K562 (cell line): ENCODE data around the gene ARL10. TPM values are rescaled to one million over a fixed set of nuclear protein-coding genes. Genes with fewer than 3 reads are reported as not detected.
A peak's percentile ranks its signal among the peaks of the same experiment; 100 is the strongest.

Experiments
- ATAC-seq: fragments of 200-7000 bp; cut with Tn5 transposase; 3 replicates; pipeline ENCODE4 v1.9.1; 2020; ENCODE audit warnings: moderate library complexity
- BruUV-seq: library from RNA; stranded (reverse); fragments of 400-500 nt; replicated peaks from 2 replicates; lab custom pipeline; 2021; lab: Mats Ljungman, UMichigan
- CTCF ChIA-PET: fragments of 300-600 bp; formaldehyde crosslinking; extraction: SDS; loops from one replicate; lab custom pipeline; 2021; ENCODE audit warnings: low intra/inter-chr PET ratio; lab: Yijun Ruan, JAX
- POLR2A ChIA-PET: fragments of 300-600, 350-650 bp; sonication (Branson Sonifier 250); formaldehyde crosslinking; extraction: SDS; loops from one replicate; lab custom pipeline; 2021; ENCODE audit warnings: antibody characterized with exemption, inconsistent platforms; lab: Yijun Ruan, JAX
- DNase-seq, 4 experiments: peaks; one replicate each; pipeline versions ENCODE4 v3.0.0 to v3.0.0-alpha.2; 2011 to 2018; ENCODE audit warnings: low spot score in 3 of 4, mixed read lengths in 3 of 4; ENCODE audit errors: extremely low read depth in 1 of 4
- FAIRE-seq: peaks from 2 replicates; lab custom pipeline; 2011; peaks lifted over from hg19 to GRCh38; lab: Jason Lieb, UNC
- H2AFZ ChIP-seq: 2 replicates; pipeline ENCODE4 v1.6.0; 2011; ENCODE audit warnings: low read depth, low read length, control low read depth, inconsistent platforms
- H3K27ac ChIP-seq: fragments of 200-600 bp; 3 replicates; pipeline ENCODE4 v1.8.0; 2011; ENCODE audit warnings: low read depth, mild to moderate bottlenecking, control low read depth, inconsistent platforms, low read length, moderate library complexity, mixed read lengths; ENCODE audit errors: extremely low read depth
- H3K27me3 ChIP-seq, 2 experiments: fragments of 300-600 bp in 1 of 2; 2 replicates in 1 of 2; 3 replicates in 1 of 2; pipeline versions ENCODE4 v1.6.0 to v1.8.0; 2011; ENCODE audit warnings: inconsistent platforms in 2 of 2, low read length in 2 of 2, mild to moderate bottlenecking in 1 of 2, mixed read lengths in 1 of 2, moderate library complexity in 1 of 2; ENCODE audit not compliant: control insufficient read depth in 2 of 2, insufficient read depth in 2 of 2
- H3K36me3 ChIP-seq: fragments of 300-600 bp; 3 replicates; pipeline ENCODE4 v1.8.0; 2011; ENCODE audit warnings: mild to moderate bottlenecking, low read length, inconsistent platforms; ENCODE audit not compliant: control insufficient read depth, insufficient read depth
- H3K4me1 ChIP-seq, 2 experiments: fragments of 200-600 bp in 1 of 2; replicated peaks in 1 of 2; 2 replicates in 1 of 2; 3 replicates in 1 of 2; pipeline versions ENCODE4 v1.5.1 to v1.8.0; 2011; ENCODE audit warnings: inconsistent platforms in 2 of 2, low read length in 2 of 2, mild to moderate bottlenecking in 1 of 2, mixed read lengths in 1 of 2, moderate library complexity in 1 of 2; ENCODE audit not compliant: control insufficient read depth in 2 of 2, insufficient read depth in 2 of 2
- H3K4me2 ChIP-seq: 2 replicates; pipeline ENCODE4 v1.6.1; 2011; ENCODE audit warnings: low read length, control low read depth, inconsistent platforms, mixed read lengths; ENCODE audit not compliant: insufficient read depth
- H3K4me3 ChIP-seq: fragments of 200-600 bp; sonication (generic), shearing (Covaris generic); 2 replicates; pipeline ENCODE4 v1.5.1; 2016; ENCODE audit warnings: control low read depth, inconsistent platforms
- H3K79me2 ChIP-seq: fragments of 200-600 bp; 3 replicates; pipeline ENCODE4 v1.8.0; 2011; ENCODE audit warnings: low read length, inconsistent platforms; ENCODE audit not compliant: control insufficient read depth, insufficient read depth
- H3K9ac ChIP-seq, 2 experiments: 2 replicates each; pipeline versions ENCODE4 v1.6.0 to v1.6.1; 2011; ENCODE audit warnings: low read depth in 2 of 2, low read length in 2 of 2, control low read depth in 1 of 2, inconsistent platforms in 1 of 2, mild to moderate bottlenecking in 1 of 2, mixed read lengths in 1 of 2; ENCODE audit not compliant: insufficient read depth in 1 of 2
- H3K9me1 ChIP-seq: one replicate; pipeline ENCODE4 v1.6.0; 2011; ENCODE audit warnings: inconsistent platforms, mild to moderate bottlenecking, low read length, moderate library complexity; ENCODE audit not compliant: control insufficient read depth, insufficient read depth
- H3K9me3 ChIP-seq: replicated peaks from 2 replicates; pipeline ENCODE4 v1.5.1; 2011; ENCODE audit warnings: low read depth, low read length, inconsistent platforms; ENCODE audit not compliant: control insufficient read depth, insufficient read depth
- H4K20me1 ChIP-seq: replicated peaks from 2 replicates; pipeline ENCODE4 v1.6.1; 2011; ENCODE audit warnings: low read length, inconsistent platforms, mixed read lengths; ENCODE audit not compliant: control insufficient read depth, insufficient read depth
- DPF2 ChIP-seq: fragments of 450-650 bp; IDR thresholded peaks from 2 replicates; pipeline ENCODE4 v1.6.1; 2016
- E2F3 ChIP-seq: fragments of 250-450 bp; sonication (Bioruptor Pico); IDR thresholded peaks from 2 replicates; pipeline ENCODE4 v1.4.0; 2020; ENCODE audit warnings: mild to moderate bottlenecking
- KLF1 ChIP-seq: fragments of 450-650 bp; IDR thresholded peaks from 2 replicates; pipeline ENCODE4 v1.6.1; 2016; ENCODE audit warnings: missing genetic modification characterization, missing compliant biosample characterization
- MYNN ChIP-seq, 2 experiments: sonication (generic); formaldehyde crosslinking in 1 of 2; IDR thresholded peaks; 2 replicates each; pipeline versions ENCODE4 v1.5.0 to v1.6.1; 2016 to 2020; ENCODE audit warnings: antibody characterized with exemption in 1 of 2, missing genetic modification reagents in 1 of 2
- NCOR1 ChIP-seq: fragments of 450-650 bp; IDR thresholded peaks from 2 replicates; pipeline ENCODE4 v1.6.1; 2016; ENCODE audit warnings: mild to moderate bottlenecking, moderate library complexity
- NR2C2 ChIP-seq, 2 experiments: fragments of 200-800 bp in 1 of 2; sonication (Bioruptor generic) in 1 of 2; sonication (generic) in 1 of 2; formaldehyde crosslinking in 1 of 2; IDR thresholded peaks; 2 replicates each; pipeline versions ENCODE4 v1.6.1 to v1.8.0; 2016 to 2022; ENCODE audit warnings: mild to moderate bottlenecking in 1 of 2, missing compliant biosample characterization in 1 of 2, missing genetic modification characterization in 1 of 2, missing genetic modification reagents in 1 of 2
- POLR3G ChIP-seq: IDR thresholded peaks from 2 replicates; pipeline ENCODE4 v1.6.1; 2011; ENCODE audit not compliant: insufficient read length, insufficient replicate concordance; ENCODE audit errors: extremely low read depth
- RBFOX2 ChIP-seq: fragments of 200-400 bp; formaldehyde crosslinking; IDR thresholded peaks from 2 replicates; pipeline ENCODE4 v1.6.1; 2017; ENCODE audit warnings: low read depth, mild to moderate bottlenecking, low read length, moderate library complexity
- THAP12 ChIP-seq: fragments of 250-450 bp; sonication (Bioruptor Pico); IDR thresholded peaks from 2 replicates; pipeline ENCODE4 v1.9.0; 2021; ENCODE audit warnings: mild to moderate bottlenecking, inconsistent platforms
- ZNF354B ChIP-seq: fragments of 250-450 bp; sonication (Bioruptor Pico); IDR thresholded peaks from 2 replicates; pipeline ENCODE4 v1.4.0; 2020
- WGBS: fragments of 100-300 bp; shearing (Covaris generic); methylation state at CpG from one replicate; pipeline ENCODE4 v1.1.6; 2016; ENCODE audit warnings: low coverage, mixed read lengths; ENCODE audit not compliant: insufficient coverage; ENCODE audit errors: missing lambda C conversion rate; 5-methylcytosine and 5-hydroxymethylcytosine counted together
- in situ Hi-C: fragments of 300-500 bp; cut with MboI; formaldehyde crosslinking; loops from 4 replicates; pipeline ENCODE4 v1.15.0; 2018; ENCODE audit warnings: inconsistent platforms, mixed read lengths
- intact Hi-C: fragments of 100-400 bp; cut with micrococcal nuclease; formaldehyde crosslinking; loops from 2 replicates; pipeline ENCODE4 v1.14.2; 2022
- polyA plus RNA-seq, 8 experiments: library from polyadenylated mRNA; depleted of rRNA in 4 of 8; stranded (reverse) in 5 of 8; unstranded in 3 of 8; fragments of >200 nt; fragmentation: Nextera tagmentation in 2 of 8; fragmentation: Illumina TruSeq in 1 of 8; extraction: Ambion mirVana in 2 of 8; extraction: Trizol in 1 of 8; gene quantifications; 2 replicates each; pipeline versions ENCODE4 v1.2.1 to v1.2.3, GENCODE V29; 2011 to 2014; ENCODE audit warnings: inconsistent platforms in 1 of 8, missing spikeins in 1 of 8
- total RNA-seq, 7 experiments: library from RNA; depleted of rRNA in 6 of 7; stranded (reverse); fragments of >200 nt in 6 of 7; fragmentation: Illumina TruSeq in 2 of 7; extraction: Trizol in 2 of 7; gene quantifications; 2 replicates each; pipeline versions ENCODE4 v1.2.1 to v1.2.3, GENCODE V29; 2011 to 2021; ENCODE audit warnings: low replicate concordance in 1 of 7
- TF ChIP-seq, protein P1 (sequence below): fragments of 450-650 bp; IDR thresholded peaks from 2 replicates; pipeline ENCODE4 v1.6.1; 2016; ENCODE audit warnings: mild to moderate bottlenecking

The ARL10 gene
- total and polyA plus RNA-seq, 9 of the 15 experiments (the other 6 are each of a cell fraction or from before 2014, with no cell fraction given), result under 0.01 to 0.40 (median 0.34) TPM; not detected in 3

- Histone ChIP-seq H3K9me1 (no peaks in the 10 kb centered on the region), H4K20me1 (no peaks in the 10 kb centered on the region; the same call in 1 of the 2 replicates), H3K4me1 (peaks cover 6 to 13% of the 10 kb centered on the region in 2 experiments; a peak in 4 of 5 replicates), H3K4me2 (no peak overlapping the region), H2AFZ (no peak overlapping the region), H3K27me3 (no peaks in the 10 kb centered on the region), H3K9me3 (no peaks in the 10 kb centered on the region), H3K4me3 (no peak overlapping the region), H3K9ac (peak overlapping the region in 1 of 2 experiments; percentile 6; a peak in 1 of 4 replicates), H3K36me3 (peaks cover 74% of the 10 kb centered on the region), H3K79me2 (peaks cover 47% of the 10 kb centered on the region), H3K27ac (no peak overlapping the region)
- BruUV-seq, result no TSS peak
- in situ Hi-C loops, result no loop called here
- DNase-seq, result no peak
- intact Hi-C loops, result no loop called here
- TF ChIP-seq RBFOX2 (0 out of 2 replicates have a peak, but pooled peaks have one; percentile 8), ZNF354B (no peak)
- ChIA-PET POLR2A (interaction anchor here (0.6 to 2.2 kb wide), 4 partner anchors 9 to 176 kb away, joined by 3 to 12 read pairs (median 4); no protein-coding TSS in a partner anchor), CTCF (no interaction called here)
- no peak for FAIRE-seq
- 97% methylated on average over 12 of the region's 12 CpGs for WGBS
- no peak for ATAC-seq
These were observed 19.7 kb downstream of the ARL10 start for GRCh38 chr5:176384991-176385390.

- DNase-seq (no peak), FAIRE-seq (no peak), ATAC-seq (no peak)
- peaks cover 6 to 19% of the 10 kb centered on the region in 2 experiments; a peak in 4 of 5 replicates for H3K4me1 ChIP-seq
- 0% methylated on average over 1 of the region's 1 CpG for WGBS
- H3K4me2 ChIP-seq, result peak overlapping the region; percentile 99
- H3K9me3 ChIP-seq, result no peaks in the 10 kb centered on the region
- H3K27me3 ChIP-seq, result no peaks in the 10 kb centered on the region
- H3K79me2 ChIP-seq, result peaks cover 58% of the 10 kb centered on the region
- H4K20me1 ChIP-seq, result no peaks in the 10 kb centered on the region; the same call in 1 of the 2 replicates
- intact Hi-C loops (no loop called here), in situ Hi-C loops (no loop called here)
- H3K27ac ChIP-seq, result no peak overlapping the region
- no peak overlapping the region for H2AFZ ChIP-seq
- no peaks in the 10 kb centered on the region for H3K9me1 ChIP-seq
- BruUV-seq, result no TSS peak
- ChIA-PET CTCF (no interaction called here), POLR2A (interaction anchor here (1.1 to 2.2 kb wide), 2 partner anchors 9 to 10 kb away, joined by 3 to 12 read pairs; no protein-coding TSS in a partner anchor)
- H3K36me3 ChIP-seq, result peaks cover 81% of the 10 kb centered on the region
- peak overlapping the region; percentile 69 for H3K4me3 ChIP-seq
- H3K9ac ChIP-seq, result peak overlapping the region; percentile 65 to 96; a peak in 3 of 4 replicates
- TF ChIP-seq, protein P1, sequence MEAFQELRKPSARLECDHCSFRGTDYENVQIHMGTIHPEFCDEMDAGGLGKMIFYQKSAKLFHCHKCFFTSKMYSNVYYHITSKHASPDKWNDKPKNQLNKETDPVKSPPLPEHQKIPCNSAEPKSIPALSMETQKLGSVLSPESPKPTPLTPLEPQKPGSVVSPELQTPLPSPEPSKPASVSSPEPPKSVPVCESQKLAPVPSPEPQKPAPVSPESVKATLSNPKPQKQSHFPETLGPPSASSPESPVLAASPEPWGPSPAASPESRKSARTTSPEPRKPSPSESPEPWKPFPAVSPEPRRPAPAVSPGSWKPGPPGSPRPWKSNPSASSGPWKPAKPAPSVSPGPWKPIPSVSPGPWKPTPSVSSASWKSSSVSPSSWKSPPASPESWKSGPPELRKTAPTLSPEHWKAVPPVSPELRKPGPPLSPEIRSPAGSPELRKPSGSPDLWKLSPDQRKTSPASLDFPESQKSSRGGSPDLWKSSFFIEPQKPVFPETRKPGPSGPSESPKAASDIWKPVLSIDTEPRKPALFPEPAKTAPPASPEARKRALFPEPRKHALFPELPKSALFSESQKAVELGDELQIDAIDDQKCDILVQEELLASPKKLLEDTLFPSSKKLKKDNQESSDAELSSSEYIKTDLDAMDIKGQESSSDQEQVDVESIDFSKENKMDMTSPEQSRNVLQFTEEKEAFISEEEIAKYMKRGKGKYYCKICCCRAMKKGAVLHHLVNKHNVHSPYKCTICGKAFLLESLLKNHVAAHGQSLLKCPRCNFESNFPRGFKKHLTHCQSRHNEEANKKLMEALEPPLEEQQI, result no peak
- TF ChIP-seq MYNN (IDR thresholded peaks at IDR 0.05) (no peak), MYNN (CRISPR knock-in tag; IDR thresholded peaks at IDR 0.05) (no peak), THAP12 (CRISPR knock-in tag) (no peak), POLR3G (no peak), E2F3 (no peak), KLF1 (tag) (no peak), DPF2 (no peak), NCOR1 (no peak), NR2C2 (CRISPR knock-in tag; IDR thresholded peaks at IDR 0.05) (no peak), NR2C2 (tag; IDR thresholded peaks at IDR 0.05) (no peak)
These were observed 21.2 kb downstream of the ARL10 start for GRCh38 chr5:176386491-176386890.
